Subcutaneous preadipocyte (primary cell): ENCODE results near the gene PRDM2. TPM values are rescaled to one million over a fixed set of nuclear protein-coding genes. Genes with fewer than 3 reads are reported as not detected.

Experiments
- small RNA-seq: library from RNA; depleted of rRNA; stranded (forward); fragments of <200 nt; gene quantifications from one replicate; pipeline ENCODE3, GENCODE V24; 2012
- total RNA-seq: library from RNA; depleted of rRNA; stranded (reverse); fragments of >200 nt; gene quantifications from 2 replicates; pipeline ENCODE4 v1.2.3, GENCODE V29; 2012

The PRDM2 gene, protein sequence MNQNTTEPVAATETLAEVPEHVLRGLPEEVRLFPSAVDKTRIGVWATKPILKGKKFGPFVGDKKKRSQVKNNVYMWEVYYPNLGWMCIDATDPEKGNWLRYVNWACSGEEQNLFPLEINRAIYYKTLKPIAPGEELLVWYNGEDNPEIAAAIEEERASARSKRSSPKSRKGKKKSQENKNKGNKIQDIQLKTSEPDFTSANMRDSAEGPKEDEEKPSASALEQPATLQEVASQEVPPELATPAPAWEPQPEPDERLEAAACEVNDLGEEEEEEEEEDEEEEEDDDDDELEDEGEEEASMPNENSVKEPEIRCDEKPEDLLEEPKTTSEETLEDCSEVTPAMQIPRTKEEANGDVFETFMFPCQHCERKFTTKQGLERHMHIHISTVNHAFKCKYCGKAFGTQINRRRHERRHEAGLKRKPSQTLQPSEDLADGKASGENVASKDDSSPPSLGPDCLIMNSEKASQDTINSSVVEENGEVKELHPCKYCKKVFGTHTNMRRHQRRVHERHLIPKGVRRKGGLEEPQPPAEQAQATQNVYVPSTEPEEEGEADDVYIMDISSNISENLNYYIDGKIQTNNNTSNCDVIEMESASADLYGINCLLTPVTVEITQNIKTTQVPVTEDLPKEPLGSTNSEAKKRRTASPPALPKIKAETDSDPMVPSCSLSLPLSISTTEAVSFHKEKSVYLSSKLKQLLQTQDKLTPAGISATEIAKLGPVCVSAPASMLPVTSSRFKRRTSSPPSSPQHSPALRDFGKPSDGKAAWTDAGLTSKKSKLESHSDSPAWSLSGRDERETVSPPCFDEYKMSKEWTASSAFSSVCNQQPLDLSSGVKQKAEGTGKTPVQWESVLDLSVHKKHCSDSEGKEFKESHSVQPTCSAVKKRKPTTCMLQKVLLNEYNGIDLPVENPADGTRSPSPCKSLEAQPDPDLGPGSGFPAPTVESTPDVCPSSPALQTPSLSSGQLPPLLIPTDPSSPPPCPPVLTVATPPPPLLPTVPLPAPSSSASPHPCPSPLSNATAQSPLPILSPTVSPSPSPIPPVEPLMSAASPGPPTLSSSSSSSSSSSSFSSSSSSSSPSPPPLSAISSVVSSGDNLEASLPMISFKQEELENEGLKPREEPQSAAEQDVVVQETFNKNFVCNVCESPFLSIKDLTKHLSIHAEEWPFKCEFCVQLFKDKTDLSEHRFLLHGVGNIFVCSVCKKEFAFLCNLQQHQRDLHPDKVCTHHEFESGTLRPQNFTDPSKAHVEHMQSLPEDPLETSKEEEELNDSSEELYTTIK (N-terminal part only)
- 9.2 and 12.9 TPM in 2 replicates for total RNA-seq

DNA sequence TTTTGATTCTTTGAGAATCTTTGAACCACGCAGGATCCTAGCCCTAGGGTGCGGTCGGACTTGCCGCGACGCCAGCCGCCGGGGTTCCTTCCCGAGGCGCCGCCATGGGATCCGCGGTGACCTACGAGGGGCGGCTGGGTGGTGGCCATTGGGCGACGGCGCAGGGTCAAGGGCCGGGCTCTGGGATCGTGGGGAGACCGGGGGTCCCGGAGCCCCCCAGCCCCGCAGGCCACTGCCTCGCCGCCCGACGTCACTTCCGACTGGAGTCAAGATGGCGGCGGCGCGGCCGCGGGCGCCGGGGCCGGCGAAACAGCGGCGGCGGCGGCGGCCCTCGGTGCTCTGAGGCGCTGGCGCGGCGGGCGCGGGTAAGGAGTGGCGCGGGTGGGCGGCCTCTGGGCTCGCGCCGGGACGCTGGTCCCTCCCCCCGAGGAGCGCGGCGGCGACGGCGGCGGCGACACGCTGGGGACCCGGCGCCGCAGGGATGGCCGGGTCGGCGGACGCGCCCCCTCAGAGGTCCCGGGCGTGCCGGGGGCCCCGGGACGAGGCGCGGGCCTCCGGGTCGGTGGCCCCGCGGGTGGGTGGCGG, at the start of gene PRDM2:
Gene PRDM2, plus strand, starts transcription at position 253 of the 585 bp plus-strand sequence. CDS start 15,418 bp downstream, outside the sequence.

Small RNAs within 50 kb of the gene (small RNA-seq; reads per million reads assigned to genes)
- not detected for gene RF00564

Other genes starting within 250 kb of the PRDM2 start
- gene LRRC38, start 186.2 kb upstream of the PRDM2 start, total RNA-seq = not detected in 2 replicates
- 0.59 and 3.7 TPM in 2 replicates for gene PDPN, start 116.4 kb upstream of the PRDM2 start, total RNA-seq